ENCODE data around the gene APBB2. TPM values are rescaled to one million over a fixed set of nuclear protein-coding genes. Genes with fewer than 3 reads are reported as not detected.

APBB2 gene
- total and polyA plus RNA-seq, 2 experiments from 2014 or later, result 35.8 to 74.8 TPM

- Histone ChIP-seq H4K20me1 (replicated peaks; ENCODE audit: insufficient read depth) (no peaks in the 10 kb centered on the region), H3K4me1 (ENCODE audit: insufficient read depth) (no peaks in the 10 kb centered on the region), H3K79me2 (replicated peaks; ENCODE audit: insufficient read depth) (no peaks in the 10 kb centered on the region), H3K36me3 (ENCODE audit: insufficient read depth) (no peaks in the 10 kb centered on the region), H3K4me2 (no peak overlapping the region), H3K9me2 (ENCODE audit: insufficient read depth) (no peaks in the 10 kb centered on the region), H3K27me3 (ENCODE audit: insufficient read depth) (no peaks in the 10 kb centered on the region), H3F3A (replicated peaks; ENCODE audit: low read depth) (no peaks in the 10 kb centered on the region; the same call in 1 of the 2 replicates), H3K27ac (ENCODE audit: low read depth) (0 out of 2 replicates have a peak overlapping the region, but pooled peaks have one; percentile 9), H3K4me3 (no peak overlapping the region), H2AFZ (no peak overlapping the region)
- Mint-ChIP-seq H3K27me3 (ENCODE audit: insufficient read depth, low read depth, poor library complexity) (peaks cover 1% of the 10 kb centered on the region), H3K9me3 (no peaks in the 10 kb centered on the region), H3K27ac (no peak overlapping the region), H3K4me1 (peaks cover 3% of the 10 kb centered on the region; the same call in 1 of the 3 replicates), H3K36me3 (ENCODE audit: low read depth) (peaks cover 4% of the 10 kb centered on the region; the same call in 2 of the 3 replicates), H3K4me3 (no peak overlapping the region)
- DNase-seq (ENCODE audit: low spot score), result no peak
- ATAC-seq, result no peak
- no peak for TF ChIP-seq EZH2phosphoT487 (IDR thresholded peaks at IDR 0.05; ENCODE audit: unreplicated experiment)
- no peak for TF ChIP-seq ZNF331 (CRISPR knock-in tag; IDR thresholded peaks at IDR 0.05; ENCODE audit: low read depth)
- no peak for TF ChIP-seq CREB1 (CRISPR knock-in tag; IDR thresholded peaks at IDR 0.05; ENCODE audit: low read depth)
- no peak for TF ChIP-seq JUNB (IDR thresholded peaks at IDR 0.05; ENCODE audit: unreplicated experiment)
- no peak for TF ChIP-seq POLR2AphosphoS5 (IDR thresholded peaks at IDR 0.05; ENCODE audit: low read depth)
- TF ChIP-seq CTCF (conservative IDR thresholded peaks at IDR 0.05; ENCODE audit: low read depth in 2 of 2), result no peak
- no peak for TF ChIP-seq NANOG (IDR thresholded peaks at IDR 0.05; ENCODE audit: borderline replicate concordance)
- no peak for TF ChIP-seq EZH2 (IDR thresholded peaks at IDR 0.05; ENCODE audit: low read depth, unreplicated experiment)
- no peak for TF ChIP-seq ZNF462 (CRISPR knock-in tag; IDR thresholded peaks at IDR 0.05)
- TF ChIP-seq REST (IDR thresholded peaks at IDR 0.05; ENCODE audit: unreplicated experiment), result no peak
- no peak for TF ChIP-seq ZNF114 (CRISPR knock-in tag; IDR thresholded peaks at IDR 0.05)
- no peak for TF ChIP-seq STAT1 (IDR thresholded peaks at IDR 0.05; ENCODE audit: unreplicated experiment)
- TF ChIP-seq ETS1 (IDR thresholded peaks at IDR 0.05), result no peak
These were observed 326.6 kb downstream of the APBB2 start for GRCh38 chr4:40887764-40888131.
